ENCODE data around the gene STC2.

Gene STC2

GRCh38 chr5:173312821-173313220 lies 15.4 kb downstream of the STC2 start:
- no peak for DNase-seq

- DNase-seq, result no peak
Measured at GRCh38 chr5:173311818-173312585, 16.2 kb downstream of the STC2 start.

GRCh38 chr5:173310861-173311785 lies 17.1 kb downstream of the STC2 start:
- DNase-seq, result peak; percentile 69

DNA sequence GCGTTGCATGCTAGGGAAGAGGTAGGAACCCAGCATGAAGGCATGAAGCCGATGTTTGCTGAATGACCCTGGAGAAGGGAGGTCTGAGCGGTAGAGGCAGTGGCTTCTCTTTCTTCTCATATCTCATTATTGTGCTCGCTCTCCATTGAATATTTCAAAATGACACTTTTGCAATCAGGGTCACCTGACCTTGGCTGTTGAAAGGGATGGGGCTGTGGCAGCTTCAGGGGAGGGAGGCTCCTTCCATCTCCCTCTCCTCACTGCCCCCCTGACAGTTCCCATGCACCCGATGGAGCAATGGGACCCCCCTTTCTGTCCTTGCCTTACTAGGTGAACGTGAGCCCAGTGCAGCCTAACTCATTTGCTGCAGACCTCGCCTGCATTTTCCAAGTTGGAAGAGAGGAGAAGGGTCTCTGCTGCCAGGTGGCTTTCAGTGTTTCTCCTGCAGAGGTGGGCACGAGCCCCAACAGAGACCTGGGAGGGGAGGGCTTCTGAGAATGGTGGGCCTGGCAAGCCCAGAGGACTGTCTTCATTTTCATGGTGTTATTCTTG lies 17.9 kb downstream of the STC2 start:
- DNase-seq, result peak; percentile 49

- DNase-seq, result no peak
Measured at GRCh38 chr5:173309731-173310130, 18.5 kb downstream of the STC2 start.

DNA sequence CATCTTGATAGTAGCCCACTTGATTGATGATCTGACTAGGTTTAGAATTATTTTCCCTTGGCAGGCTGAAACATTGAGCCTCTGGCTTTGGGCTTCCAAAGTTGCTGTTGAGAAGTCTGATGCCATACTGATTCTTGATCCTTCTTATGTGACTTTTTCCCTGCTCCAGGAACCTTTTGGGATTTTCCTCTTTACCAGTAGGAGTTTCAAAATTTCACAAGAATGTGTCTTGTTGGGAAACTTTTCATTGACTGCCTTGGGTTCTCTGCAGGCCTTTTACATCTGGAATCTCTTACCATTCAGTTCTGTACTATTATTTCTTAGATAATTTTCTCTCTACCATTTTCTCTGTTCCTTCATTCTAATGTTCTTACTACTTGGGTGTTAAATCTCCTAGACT lies 20.0 kb downstream of the STC2 start:
- no peak for DNase-seq

GRCh38 chr5:173307695-173308094 lies 20.5 kb downstream of the STC2 start:
- DNase-seq, result no peak

GRCh38 chr5:173306695-173307094 lies 21.5 kb downstream of the STC2 start:
- DNase-seq, result no peak

- no peak for DNase-seq
Measured at GRCh38 chr5:173304591-173304988, 23.6 kb downstream of the STC2 start.

DNA sequence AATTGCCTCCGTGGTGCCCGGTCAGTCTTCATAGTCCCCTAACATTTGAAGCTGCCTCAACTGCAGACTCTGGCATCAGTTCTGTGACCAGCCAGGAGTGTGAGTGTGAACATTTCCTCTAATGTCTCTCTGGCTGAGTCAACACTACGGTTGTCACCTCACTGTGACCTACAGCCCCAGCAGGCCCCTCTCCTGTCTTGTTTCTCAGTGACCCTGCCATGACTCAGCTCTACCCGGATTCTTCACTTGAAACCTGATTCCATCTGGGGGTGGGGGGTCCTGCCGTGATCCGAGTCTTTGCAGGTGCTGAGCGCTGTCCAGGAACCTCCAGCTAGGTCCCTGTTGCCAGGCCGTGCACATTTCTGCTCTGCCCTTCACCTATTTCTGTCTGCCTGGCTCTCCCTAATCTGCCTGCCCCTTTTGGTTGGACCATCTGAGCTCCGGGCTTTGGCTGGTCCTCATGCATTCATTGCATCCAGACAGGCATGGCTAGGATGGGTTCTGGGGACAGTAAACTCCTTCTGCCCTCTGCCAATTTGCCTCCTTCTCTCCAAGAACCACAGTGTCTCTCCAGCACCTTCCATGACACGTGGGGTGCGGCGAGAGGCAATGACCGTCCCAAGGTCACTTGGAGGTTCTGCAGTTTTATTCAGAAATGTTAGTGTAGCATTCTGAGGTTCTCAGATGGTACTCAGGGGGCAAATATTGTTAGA lies 24.2 kb downstream of the STC2 start:
- DNase-seq, result no peak

DNA sequence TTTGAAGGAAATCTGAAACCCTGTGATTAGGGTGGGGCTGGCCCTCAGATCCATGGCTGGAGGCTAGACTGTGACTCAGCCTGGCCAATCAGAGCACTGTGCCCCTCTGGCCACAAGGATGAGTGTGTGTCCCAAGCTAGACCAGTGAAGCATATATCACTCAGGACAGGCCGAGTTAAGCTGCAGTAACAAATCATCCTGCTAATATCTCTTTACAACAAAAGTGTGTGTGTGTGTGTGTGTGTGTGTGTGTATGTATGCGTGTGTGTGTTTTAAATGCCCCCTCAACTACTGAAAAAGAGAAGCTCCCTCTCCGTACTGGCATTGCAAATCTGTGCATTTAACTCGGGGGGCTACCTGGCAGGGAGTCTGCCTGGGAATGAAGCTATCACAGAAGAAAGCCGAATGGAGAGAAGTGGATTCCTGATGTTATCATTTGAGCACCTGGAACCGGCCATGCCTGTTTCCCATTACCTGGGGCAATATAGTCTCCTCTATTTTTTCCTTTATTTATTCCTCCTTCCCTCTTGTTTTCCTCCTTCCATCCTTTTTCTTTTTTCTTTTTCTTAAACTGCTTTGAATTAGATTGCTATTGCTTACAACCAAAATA lies 25.6 kb downstream of the STC2 start:
- peak; percentile 51 for DNase-seq

DNA sequence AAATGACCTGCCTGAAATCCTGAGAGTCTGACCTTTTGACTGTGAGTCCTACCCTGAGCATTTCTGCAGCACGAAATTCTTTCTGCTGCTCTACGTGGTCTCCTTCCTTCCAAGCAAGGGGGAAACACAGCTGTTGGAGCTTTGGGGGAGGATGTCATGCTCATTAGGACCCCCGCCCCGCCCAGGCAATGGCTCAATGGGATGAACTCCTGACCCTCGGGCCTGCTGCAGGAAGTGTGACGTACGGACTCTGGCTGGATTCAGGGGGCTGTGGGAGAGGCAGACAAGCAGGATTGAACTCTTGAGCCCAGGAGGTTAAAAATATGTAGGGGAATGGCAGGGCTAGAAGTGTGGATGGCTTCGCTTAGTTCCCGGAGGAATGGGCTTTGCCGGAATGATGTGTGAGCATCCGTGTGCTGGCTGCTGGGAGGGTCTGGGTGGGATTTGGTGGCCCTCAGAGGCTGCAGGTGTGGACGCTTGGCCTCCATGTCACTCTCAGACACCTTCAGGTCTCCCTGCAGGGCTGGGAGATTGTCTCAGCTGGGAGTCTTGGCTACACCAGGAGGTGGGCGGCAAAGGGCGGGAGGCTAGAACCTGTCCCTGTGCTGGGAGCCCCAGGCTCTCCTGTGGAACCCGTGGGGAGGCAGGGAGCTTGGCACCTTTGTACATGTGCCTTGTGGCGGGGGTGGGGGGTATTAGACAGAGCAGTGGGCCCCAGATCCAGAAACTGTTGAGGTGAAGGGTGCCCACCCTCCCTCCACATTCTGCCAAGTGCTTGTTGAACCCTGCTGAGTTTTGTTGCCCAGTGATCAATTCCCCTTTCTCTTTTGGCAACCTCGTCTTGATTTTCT lies 26.3 kb downstream of the STC2 start:
- peak; percentile 90 for DNase-seq

DNA sequence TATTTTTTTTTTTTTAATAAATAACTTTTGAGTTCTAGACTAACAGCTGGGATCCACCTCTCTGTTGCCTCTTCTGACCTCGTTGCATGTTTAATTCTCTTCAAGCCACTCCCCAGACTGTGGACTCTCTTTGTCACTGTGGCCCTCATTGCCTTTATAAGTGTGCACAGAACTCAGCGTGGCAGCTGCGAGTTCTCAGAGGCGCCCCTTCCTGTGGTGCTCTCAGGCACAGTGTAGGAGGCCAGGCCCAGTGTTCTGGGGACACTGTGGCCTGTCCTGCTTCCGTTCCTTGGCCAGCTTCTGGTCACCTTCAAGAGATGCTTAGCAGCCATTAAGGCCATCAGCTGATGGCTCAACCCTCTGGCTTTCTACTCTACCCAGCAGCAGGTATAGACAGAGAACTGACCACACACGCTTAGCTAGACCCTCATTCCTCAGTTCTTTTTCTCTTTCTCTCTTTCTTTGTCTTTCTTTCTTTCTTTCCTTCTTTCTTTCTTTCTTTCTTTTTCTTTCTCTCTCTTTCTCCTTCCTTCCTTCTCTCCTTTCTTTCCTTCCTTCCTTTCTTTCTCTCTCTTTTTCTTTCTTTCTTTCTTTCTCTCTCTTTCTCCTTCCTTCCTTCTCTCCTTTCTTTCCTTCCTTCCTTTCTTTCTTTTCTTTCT lies 27.7 kb downstream of the STC2 start:
- no peak for DNase-seq

- no peak for DNase-seq
Measured at GRCh38 chr5:173299820-173300219, 28.4 kb downstream of the STC2 start.

DNA sequence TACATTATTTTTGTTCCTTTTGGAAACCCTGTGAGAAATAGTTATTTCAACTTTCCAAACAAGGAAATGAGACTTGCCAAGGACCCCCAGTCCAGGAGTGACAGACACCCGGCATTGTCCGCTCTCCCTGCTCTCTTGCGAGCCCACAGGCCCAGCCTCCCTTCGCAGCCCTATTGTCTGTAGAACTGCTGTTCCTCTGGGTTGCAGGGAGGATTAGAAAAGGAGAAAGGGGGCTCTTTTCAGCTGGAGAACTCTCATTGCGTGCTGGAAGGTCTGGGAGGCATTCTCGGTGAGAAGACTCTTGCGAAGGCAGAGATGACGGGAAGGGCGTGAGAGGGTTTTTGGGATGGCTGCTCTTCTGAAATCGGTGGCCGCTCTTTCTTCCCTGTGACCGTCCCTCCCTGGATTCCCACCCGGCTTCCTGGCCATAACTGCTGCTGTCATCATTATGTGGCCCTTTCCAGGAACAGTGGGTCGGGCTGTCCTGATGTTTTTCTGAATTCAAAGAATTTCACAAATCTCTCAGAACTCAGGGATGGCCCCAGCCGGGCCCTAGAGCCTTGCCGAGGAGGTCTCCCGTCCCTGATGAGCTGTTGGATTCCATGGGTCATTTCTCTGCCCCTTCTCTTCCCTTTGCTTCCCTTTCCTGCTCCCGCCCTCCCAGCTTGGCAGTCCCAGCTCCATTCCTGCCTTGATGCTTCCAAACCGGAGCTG lies 29.8 kb downstream of the STC2 start:
- no peak for DNase-seq

GRCh38 chr5:173297813-173298212 lies 30.4 kb downstream of the STC2 start:
- no peak for DNase-seq

DNA sequence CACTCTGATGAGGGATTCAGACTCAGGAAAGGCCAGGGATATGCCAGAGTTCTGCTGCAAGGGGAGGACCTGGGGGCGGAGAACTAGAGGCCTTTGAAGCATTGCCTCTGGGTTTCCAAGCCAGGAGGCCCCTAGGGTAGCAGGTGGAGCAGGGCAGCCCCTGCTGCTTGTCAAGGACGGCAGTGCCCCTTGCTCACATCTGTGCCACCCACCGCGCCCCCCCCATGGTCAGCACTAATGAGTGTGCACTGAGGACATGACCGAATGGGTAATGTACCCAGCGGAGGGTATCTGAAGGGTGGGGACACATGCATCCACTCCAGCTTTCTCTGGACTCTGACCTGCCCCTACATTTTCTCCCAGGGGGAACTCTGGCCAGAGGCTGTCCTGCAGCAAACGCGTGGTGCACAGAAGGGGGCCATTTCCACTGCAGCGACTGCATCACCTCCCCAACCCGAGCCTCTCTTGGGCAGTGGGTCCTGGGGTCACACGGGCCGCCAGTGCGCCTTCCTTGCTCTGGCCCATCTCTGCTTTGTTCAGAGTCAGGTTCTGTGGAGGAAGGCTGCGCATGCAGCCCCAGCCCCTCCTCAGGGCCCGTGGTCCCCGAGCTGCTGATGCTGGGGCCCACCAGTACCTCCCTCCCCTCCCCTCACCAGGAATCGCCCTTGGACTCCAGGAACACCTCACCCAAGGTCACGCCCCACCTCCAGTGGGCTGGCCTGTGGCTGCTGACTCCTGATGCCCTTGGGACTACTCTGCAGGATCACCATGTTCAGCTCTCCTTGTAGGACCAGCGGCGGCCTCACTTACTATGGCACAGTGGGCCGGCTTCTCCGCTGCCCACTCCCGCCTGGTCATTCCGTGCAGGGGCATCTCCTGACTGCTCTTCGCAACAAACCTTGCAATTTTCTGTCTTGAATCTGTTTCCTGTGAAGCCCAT lies 31.2 kb downstream of the STC2 start:
- no peak for DNase-seq

GRCh38 chr5:173295796-173296195 lies 32.4 kb downstream of the STC2 start:
- DNase-seq, result no peak

- no peak for DNase-seq
Measured at GRCh38 chr5:173294673-173295320, 33.4 kb downstream of the STC2 start.

Measured in right hindlimb (tissue), 1 donor.